Coronary artery (tissue), 2 donors: ENCODE measurements around the gene NKX6-1.

Experiments
- DNase-seq: peaks from one replicate; pipeline ENCODE4 v3.0.0-alpha.2; 2017; ENCODE audit warnings: low spot score
- H3K27ac ChIP-seq, 2 donors: fragments of 200-600 bp; sonication (generic); one replicate each; pipeline ENCODE4 v1.5.1; 2016 to 2019
- H3K4me3 ChIP-seq: fragments of 200-600 bp; sonication (generic); 2 replicates; pipeline ENCODE4 v1.5.1; 2016; ENCODE audit warnings: mild to moderate bottlenecking, moderate library complexity
- CTCF ChIP-seq: fragments of 200-600 bp; sonication (generic); IDR thresholded peaks from one replicate; pipeline ENCODE4 v1.5.1; 2019; ENCODE audit warnings: antibody characterized with exemption

Gene NKX6-1

GRCh38 chr4:84490663-84491062 lies 8.4 kb downstream of the NKX6-1 start:
- Histone ChIP-seq H3K27ac (no peak overlapping the region), H3K4me3 (no peak overlapping the region)
- DNase-seq, result no peak
- TF ChIP-seq CTCF, result no peak

- Histone ChIP-seq H3K27ac (no peak overlapping the region), H3K4me3 (no peak overlapping the region)
- no peak for DNase-seq
- no peak for TF ChIP-seq CTCF
These were observed 14.9 kb downstream of the NKX6-1 start for GRCh38 chr4:84484236-84484635.

GRCh38 chr4:84483688-84484087 lies 15.4 kb downstream of the NKX6-1 start:
- no peak for DNase-seq
- TF ChIP-seq CTCF, result no peak
- no peak overlapping the region for H3K27ac ChIP-seq
- peak overlapping the region; percentile 56 for H3K4me3 ChIP-seq

DNA sequence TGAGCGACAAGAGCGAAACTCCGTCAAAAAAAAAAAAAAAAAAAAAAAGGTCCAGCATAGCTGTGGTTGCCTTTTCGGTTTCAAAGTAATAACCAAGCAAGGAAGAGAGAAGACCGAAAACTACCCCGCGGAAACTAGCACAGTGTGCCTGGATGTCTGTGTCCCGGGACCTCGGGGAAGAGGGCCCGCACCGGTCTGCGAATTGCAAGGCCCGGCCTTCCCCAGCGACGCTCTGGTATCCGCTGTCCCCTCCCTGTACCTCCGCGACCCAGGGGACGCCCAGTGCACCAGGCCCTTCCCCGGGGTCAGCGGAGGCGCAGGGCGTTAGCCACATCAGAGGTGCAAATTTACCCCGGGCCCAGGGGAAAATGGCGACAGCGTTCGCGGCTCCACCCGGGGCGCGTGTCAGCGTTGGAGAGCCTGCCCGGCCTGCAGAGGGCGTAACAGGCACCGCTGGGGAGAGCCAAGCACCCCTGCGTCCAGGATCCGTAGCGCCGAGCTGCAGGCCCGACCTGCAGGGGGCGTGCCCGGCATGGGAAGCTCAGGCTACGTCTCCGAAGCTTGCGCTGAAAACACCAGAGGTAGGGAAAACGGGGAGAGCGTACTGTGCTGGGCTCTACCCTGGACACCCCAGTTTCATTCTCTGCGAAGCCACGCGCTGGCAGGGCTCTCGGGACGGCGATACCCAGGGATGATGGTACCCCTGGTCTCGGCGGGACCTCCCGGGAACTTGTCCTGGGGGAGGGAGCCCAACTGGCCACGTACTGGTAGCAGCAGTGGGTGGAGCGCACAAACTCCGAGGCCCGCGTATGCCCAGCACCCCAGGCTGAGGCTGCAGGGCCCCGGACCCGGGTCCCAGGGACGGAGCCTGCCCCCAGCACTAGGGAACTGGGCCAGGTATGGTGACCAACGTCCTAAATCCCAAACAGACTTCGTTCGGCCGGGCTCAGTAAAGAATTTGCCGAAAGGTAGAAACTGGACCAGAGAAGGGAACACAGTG lies 16.2 kb downstream of the NKX6-1 start:
- DNase-seq, result no peak
- Histone ChIP-seq H3K4me3 (peak overlapping the region; percentile 56), H3K27ac (no peak overlapping the region)
- TF ChIP-seq CTCF, result no peak

DNA sequence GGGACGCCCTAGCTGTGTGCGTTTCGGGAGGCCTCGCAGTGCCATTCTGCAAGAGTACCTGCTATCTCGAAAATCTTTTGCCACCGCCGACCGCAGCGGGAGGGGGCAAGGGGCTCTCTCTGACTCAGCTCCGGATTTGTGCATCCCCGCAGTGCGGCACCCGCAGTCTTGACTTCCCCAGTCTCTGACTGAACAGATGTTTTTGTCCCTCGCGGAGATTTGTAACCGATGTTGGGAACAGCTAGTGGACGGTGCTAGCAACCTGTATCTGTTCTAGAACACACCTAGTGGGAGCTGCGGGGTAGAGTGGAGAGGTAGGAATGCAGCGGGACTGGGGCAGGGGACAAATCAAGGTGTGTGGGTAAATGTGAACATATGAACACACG lies 17.2 kb downstream of the NKX6-1 start:
- TF ChIP-seq CTCF, result no peak
- no peak for DNase-seq
- no peak overlapping the region for H3K27ac ChIP-seq
- H3K4me3 ChIP-seq, result peak overlapping the region; percentile 1

- H3K27ac ChIP-seq, result no peak overlapping the region
- TF ChIP-seq CTCF, result no peak
- no peak for DNase-seq
- peak overlapping the region; percentile 1 for H3K4me3 ChIP-seq
These were observed 17.8 kb downstream of the NKX6-1 start for GRCh38 chr4:84481077-84481859.
